ENCODE data around the gene LDB3.

The LDB3 gene

GRCh38 chr10:86708068-86708782, 39.9 kb downstream of the LDB3 start:
- FAIRE-seq, result no peak

- no peak for FAIRE-seq
Observed at GRCh38 chr10:86708783-86709380, 40.6 kb downstream of the LDB3 start.

DNA sequence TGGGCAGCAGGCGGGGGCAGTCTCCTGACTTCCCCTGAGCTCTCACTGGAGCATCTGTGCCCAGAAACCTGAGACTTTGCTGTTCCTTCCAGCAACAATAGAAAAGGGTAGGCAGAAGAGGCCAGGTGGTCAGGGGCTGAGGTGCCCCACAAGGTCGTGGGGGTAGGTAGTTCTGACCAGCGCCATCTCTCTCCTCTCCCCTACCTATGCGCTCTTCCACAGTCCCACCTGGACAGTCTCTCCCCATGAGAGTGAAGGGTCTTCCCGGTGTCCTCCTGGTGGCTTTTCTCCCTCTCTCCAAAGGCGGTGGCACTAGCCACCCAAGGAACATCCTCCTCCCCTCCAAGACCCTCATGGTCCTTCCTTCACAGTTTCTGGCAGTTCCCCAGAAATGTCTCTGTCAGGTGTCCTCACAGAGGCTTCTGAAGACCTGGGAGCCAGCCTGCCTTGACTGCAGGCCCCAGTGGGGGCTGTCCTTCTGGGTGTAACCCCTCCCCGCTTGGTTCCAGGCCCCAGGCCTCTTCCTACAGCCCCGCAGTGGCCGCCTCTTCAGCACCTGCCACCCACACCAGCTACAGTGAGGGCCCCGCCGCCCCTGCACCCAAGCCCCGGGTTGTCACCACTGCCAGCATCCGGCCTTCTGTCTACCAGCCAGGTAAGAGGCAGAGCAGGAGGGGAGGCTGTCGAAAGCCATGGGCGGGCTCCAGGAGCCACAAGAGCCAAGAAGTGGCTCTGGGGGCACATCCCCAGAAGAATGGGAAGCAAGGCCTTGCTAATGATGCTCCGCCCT, 41.3 kb downstream of the LDB3 start:
- FAIRE-seq, result no peak

DNA sequence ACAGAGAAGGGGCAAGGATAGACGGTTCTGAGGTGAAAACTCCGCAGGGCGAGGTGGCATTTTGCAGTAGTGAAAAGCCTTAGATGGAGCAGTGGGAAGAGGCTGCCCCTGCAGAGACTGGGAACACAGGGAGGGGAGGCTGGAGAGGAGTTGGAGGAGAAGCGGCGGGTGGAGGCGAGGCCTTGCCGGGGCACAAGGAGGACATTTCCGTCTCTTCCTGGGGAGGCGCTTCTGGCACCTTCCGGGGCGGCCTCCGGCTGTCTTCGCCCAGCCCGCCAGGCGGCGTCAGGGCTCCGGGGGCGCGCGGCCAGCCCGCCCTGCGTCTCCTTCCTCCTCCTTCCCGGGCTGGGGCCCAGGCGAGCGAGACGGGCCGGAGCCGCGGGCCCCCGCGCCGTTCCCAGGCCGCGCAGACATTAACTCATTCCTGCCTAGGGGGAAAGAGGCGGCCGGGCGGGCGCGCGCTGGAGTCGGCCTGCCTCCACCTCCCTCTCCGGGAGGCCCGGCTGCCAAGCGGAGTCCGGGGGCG, 42.7 kb downstream of the LDB3 start:
- FAIRE-seq, result no peak

DNA sequence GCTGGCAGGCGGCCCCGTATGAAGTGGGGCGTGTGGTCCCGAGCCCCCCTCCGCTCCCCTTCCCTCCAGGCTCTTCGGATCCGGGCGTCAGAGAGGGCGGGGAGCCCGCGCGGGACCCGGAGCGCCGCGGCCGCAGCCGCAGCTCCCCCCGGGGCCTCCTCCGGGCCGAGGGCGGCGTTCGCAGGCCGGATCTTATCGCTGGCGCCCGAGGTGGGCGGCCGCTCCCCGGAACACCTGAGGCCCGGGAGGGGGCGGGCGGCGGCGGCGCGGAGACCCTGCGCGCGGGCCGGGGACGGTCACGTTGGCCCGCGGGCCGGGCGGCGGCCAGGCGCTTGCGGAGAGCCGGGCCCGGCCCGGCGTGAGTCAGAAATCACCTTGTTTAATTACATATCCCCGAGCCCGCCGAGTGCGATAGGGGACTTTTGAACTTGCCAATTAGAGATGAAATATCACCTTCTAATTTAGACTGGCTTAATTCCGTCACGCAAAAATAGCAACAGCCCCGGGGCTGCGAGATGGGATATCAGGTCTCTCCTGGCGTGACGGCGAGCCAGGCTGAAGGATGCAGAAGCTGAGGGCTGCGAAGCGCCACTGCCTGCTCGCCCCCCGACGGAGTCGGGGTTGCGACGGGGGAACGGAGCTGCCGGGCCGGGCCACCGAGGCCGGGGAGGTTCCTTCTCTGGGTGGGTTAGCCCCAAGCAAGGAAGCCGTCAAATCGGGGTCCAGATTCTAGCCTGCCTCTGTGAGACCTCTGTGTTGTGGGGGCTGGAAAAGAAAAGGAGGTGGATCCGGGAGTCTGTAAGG, 43.4 kb downstream of the LDB3 start:
- FAIRE-seq, result no peak

DNA sequence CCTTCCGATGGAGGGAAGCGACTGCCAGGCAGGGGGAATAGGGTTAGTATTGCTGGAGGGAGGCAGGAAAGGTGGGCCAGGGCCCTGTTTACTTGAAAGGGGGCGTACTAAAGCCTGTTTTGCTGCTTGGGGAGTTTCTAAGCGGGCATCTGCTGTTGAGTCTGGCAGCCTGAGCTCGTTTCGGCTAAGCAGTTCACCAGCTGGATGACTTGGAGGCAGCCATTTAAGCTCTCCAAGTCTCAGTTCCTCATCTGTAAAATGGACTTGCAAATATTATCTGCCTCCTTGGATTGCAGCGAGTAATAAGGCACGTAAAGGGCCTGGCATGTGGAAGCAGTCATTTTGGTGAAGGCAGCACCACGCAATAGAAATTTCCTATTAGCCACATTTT, 44.0 kb downstream of the LDB3 start:
- FAIRE-seq, result no peak

GRCh38 chr10:86715156-86715795, 47.0 kb downstream of the LDB3 start:
- no peak for FAIRE-seq

GRCh38 chr10:86715836-86716235, 47.5 kb downstream of the LDB3 start:
- no peak for FAIRE-seq

DNA sequence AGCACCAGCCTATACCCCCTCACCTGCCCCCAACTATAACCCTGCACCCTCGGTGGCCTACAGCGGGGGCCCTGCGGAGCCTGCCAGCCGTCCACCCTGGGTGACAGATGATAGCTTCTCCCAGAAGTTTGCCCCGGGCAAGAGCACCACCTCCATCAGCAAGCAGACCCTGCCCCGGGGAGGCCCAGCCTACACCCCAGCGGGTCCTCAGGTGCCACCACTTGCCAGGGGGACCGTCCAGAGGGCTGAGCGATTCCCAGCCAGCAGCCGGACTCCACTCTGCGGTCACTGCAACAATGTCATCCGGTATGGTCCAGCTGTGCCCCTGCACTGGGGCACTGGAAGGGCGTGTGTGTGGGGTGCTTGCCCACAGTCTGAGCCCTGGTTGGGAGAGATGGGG, 48.2 kb downstream of the LDB3 start:
- FAIRE-seq, result no peak

GRCh38 chr10:86718556-86718955, 50.2 kb downstream of the LDB3 start:
- no peak for FAIRE-seq

DNA sequence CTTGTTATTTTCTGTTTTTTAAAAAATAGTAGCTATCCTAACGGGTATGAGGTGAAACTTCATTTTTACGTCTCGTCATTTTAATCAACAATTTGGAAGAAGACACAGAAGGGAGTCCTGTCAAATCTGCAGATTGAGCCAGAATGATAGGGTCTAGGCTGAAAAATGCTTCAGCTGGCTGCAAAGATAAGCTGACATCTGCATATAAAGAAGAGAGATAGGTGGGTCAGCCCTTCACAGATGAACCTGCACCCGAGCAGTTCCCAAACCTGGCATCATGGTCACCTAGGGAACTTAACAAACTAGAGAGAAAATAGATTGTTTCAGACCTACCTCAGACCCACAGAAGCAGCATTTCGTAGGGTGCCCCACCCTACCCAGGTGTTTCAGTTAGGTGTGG, 52.9 kb downstream of the LDB3 start:
- no peak for FAIRE-seq

GRCh38 chr10:86723009-86723408, 54.7 kb downstream of the LDB3 start:
- no peak for FAIRE-seq

DNA sequence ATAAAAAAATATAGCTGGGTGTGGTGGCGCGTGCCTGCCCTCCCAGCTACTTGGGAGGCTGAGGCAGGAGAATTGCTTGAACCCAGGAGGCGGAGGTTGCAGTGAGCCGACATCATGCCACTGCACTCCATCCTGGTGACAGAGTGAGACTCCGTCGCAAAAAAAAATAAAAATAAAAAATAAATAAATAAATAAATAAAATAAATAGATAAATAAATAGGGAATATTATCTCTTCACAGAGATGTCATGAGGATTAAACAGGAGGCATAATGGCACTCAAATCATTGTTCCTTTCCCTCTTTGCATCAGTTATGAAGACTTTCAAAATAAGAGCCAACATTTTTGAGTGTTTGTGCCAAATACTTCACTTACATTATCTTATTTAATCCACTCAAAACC, 56.1 kb downstream of the LDB3 start:
- no peak for FAIRE-seq

GRCh38 chr10:86725980-86726676, 57.8 kb downstream of the LDB3 start:
- no peak for FAIRE-seq

DNA sequence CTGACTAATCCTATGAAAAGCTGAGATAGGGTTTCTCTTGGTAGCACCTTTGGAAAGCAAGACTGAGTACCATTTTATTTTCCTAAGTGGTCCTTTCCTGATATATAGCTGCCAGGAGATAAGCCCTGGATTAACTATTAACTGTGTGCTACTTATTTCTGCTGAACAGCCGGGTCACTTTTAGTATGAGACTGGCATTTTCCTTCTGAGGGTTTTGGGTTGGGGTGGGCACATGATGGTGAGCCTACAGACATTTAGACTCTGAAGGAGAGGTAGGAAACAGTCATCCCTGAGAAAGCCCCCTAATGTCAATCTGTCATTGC, 58.3 kb downstream of the LDB3 start:
- no peak for FAIRE-seq

GRCh38 chr10:86727470-86727869, 59.2 kb downstream of the LDB3 start:
- FAIRE-seq, result no peak

DNA sequence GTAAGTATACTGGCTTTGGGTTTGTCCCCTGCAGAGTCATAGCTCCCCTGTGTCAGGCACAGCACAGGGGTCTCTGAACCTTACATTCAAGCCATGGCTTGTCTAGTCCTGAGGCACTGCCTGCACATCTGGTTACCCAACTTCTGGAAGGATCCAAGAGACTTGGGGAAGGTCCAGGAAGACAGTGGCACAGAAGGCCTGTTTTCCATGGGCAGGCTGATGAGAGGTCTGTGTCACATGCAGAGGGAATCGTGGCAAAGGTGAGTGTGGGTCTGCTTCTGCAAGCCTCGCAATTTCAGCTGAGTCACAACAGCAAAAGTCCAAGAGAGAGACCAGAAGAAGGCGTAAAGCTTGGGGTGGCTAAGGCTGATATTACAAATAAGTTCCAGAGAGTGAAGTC, 59.7 kb downstream of the LDB3 start:
- no peak for FAIRE-seq

GRCh38 chr10:86729677-86730076, 61.4 kb downstream of the LDB3 start:
- FAIRE-seq, result no peak

GRCh38 chr10:86730227-86730626, 61.9 kb downstream of the LDB3 start:
- no peak for FAIRE-seq

DNA sequence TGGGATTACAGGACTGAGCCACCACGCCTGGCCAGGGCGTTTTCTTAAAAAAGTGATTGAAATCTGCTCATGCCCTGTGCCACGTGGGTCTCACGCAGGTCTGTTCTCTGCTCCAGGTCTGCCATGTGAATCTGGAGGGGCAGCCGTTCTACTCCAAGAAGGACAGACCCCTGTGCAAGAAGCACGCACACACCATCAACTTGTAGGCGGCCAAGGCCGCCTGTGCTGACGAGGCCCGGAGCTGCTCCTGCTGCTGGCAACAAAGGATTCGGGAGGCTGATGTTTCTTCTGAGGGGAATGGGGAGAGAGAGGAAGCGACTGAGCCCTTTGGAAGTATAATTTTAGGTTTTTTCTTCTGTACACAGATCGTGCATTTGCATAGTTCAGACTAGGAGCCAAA, 64.5 kb downstream of the LDB3 start:
- FAIRE-seq, result no peak

DNA sequence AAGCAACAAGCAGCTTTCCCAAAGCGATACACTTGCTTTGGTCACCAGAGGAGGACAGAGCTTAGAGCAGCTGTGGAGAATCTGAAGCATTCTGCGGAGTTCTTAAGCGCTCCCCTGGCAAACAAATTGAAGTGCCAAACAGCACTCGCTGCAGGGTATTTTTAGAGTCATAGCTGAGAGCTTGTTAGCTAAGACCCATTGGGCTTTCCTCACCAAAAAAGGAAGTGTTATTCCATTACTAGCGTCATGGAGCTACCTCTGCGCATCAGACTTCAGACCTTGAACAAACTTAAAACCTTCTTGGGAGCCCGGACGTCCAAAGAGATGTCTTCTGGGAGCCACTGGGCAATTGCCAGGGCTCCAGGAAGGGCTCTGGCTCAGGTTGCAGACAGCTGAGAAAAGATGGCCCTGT, 65.0 kb downstream of the LDB3 start:
- FAIRE-seq, result no peak
